Measurements from ENCODE around the gene RPL13. TPM values are rescaled to one million over a fixed set of nuclear protein-coding genes. Genes with fewer than 3 reads are reported as not detected.

Gene RPL13
- total and polyA plus RNA-seq, 10 of the 15 experiments (the other 5 are each of a cell fraction or from before 2014, with no cell fraction given): 386 to 9,428 (median 2,486) TPM

DNA sequence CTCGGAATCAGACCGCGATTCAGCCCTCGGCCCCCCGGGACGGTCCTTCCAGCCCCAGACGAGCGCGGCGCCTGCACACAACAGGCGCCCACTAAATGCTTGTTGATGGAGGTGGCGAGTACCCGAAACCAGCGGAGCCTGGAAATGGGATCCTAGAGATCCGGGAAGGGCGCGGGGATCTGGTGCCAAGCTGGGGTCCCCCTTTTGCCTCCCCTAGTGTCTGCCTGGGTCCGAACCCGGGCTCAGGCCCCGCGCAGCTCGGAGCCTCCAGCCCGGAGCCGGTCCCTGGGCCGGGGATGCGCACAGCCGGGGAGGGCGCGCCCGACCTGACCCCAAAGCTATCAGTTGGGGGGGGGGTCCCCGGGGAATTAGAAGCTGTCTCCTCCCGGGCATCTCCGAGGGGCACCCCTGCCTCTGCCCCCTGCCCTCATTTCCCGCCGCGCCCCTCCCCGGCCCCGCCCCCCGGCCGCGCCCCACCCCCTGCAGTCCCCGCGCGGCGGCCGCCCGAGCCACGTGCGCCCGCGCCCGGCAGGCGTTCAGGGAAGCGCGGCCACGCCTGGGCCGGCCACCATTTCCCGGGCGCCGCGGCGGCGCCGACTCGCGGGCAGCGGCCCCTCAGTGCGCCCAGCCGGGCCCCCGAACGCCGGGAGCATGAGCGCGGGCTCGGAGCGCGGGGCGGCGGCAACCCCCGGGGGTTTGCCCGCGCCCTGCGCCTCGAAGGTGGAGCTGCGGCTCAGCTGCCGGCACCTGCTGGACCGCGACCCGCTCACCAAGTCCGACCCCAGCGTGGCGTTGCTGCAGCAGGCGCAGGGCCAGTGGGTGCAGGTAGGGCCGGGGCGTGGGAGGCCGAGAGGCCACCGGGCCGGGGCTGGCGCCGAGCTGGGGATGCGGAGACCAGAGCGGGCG is 15.0 kb downstream of the RPL13 start, which contains the start of gene CPNE7 (continued):
- TF ChIP-seq ZBTB33 (IDR thresholded peaks at IDR 0.05) (no peak), ZSCAN29 (IDR thresholded peaks at IDR 0.05) (no peak), HDAC6 (IDR thresholded peaks at IDR 0.05; ENCODE audit: unreplicated experiment) (peak; percentile 54), ZNF687 (IDR thresholded peaks at IDR 0.05) (0 out of 2 replicates have a peak, but pooled peaks have one; percentile 28)
